CD4-positive, alpha-beta memory T cell (primary cell): ENCODE data around the gene PGM3. TPM values are rescaled to one million over a fixed set of nuclear protein-coding genes. Genes with fewer than 3 reads are reported as not detected.

ENCODE experiments used
- CTCF ChIA-PET: fragments of 350-600 bp; sonication (Branson Sonifier 250); formaldehyde crosslinking; loops from one replicate; lab custom pipeline; 2021; ENCODE audit warnings: inconsistent platforms; ENCODE audit not compliant: partially characterized antibody; lab: Charles Lee
- POLR2A ChIA-PET: fragments of 350-600 bp; sonication (Branson Sonifier 250); formaldehyde crosslinking; loops from one replicate; lab custom pipeline; 2021; ENCODE audit not compliant: partially characterized antibody; lab: Charles Lee
- DNase-seq, 5 donors: peaks; one replicate each; pipeline versions ENCODE4 v3.0.0 to v3.0.0-alpha.2; 2020 to 2022; ENCODE audit warnings: mixed read lengths in 1 of 5
- H3K27ac ChIP-seq: one replicate; pipeline ENCODE4 v1.7.0; 2013; ENCODE audit warnings: low read depth, low read length
- H3K27me3 ChIP-seq: 2 replicates; pipeline ENCODE4 v1.7.0; 2013; ENCODE audit warnings: mild to moderate bottlenecking, low read length, moderate library complexity; ENCODE audit not compliant: insufficient read depth
- H3K36me3 ChIP-seq: 2 replicates; pipeline ENCODE4 v1.7.0; 2013; ENCODE audit warnings: mild to moderate bottlenecking, low read length, moderate library complexity; ENCODE audit not compliant: insufficient read depth
- H3K4me1 ChIP-seq: 2 replicates; pipeline ENCODE4 v1.7.0; 2013; ENCODE audit warnings: mild to moderate bottlenecking, low read length, moderate library complexity; ENCODE audit not compliant: insufficient read depth
- H3K4me3 ChIP-seq, 2 donors: one replicate each; pipeline ENCODE4 v1.7.0; 2013; ENCODE audit warnings: low read length in 2 of 2, mild to moderate bottlenecking in 1 of 2
- H3K9me3 ChIP-seq, 2 donors: one replicate each; pipeline ENCODE4 v1.7.0; 2013; ENCODE audit warnings: low read length in 2 of 2, control low read depth in 1 of 2; ENCODE audit not compliant: control insufficient read depth in 1 of 2
- H3K27ac Mint-ChIP-seq, 7 donors: one replicate each; pipeline ENCODE4 v1.8.0; 2020 to 2021; ENCODE audit warnings: mixed read lengths in 7 of 7, mild to moderate bottlenecking in 6 of 7, inconsistent platforms in 3 of 7, moderate library complexity in 3 of 7
- H3K27me3 Mint-ChIP-seq, 2 donors: one replicate each; pipeline ENCODE4 v1.8.0; 2020 to 2021; ENCODE audit warnings: mixed read lengths in 2 of 2
- H3K36me3 Mint-ChIP-seq, 2 donors: one replicate each; pipeline ENCODE4 v1.8.0; 2020 to 2021; ENCODE audit warnings: mixed read lengths in 2 of 2, inconsistent platforms in 1 of 2, mild to moderate bottlenecking in 1 of 2
- H3K4me1 Mint-ChIP-seq, 4 donors: one replicate each; pipeline ENCODE4 v1.8.0; 2020 to 2021; ENCODE audit warnings: mixed read lengths in 4 of 4, mild to moderate bottlenecking in 1 of 4
- H3K4me3 Mint-ChIP-seq, 8 donors: one replicate each; pipeline ENCODE4 v1.8.0; 2020 to 2021; ENCODE audit warnings: mixed read lengths in 8 of 8, mild to moderate bottlenecking in 7 of 8, moderate library complexity in 6 of 8, inconsistent platforms in 3 of 8
- H3K9me3 Mint-ChIP-seq, 8 donors: one replicate each; pipeline ENCODE4 v1.8.0; 2020 to 2021; ENCODE audit warnings: mixed read lengths in 8 of 8, mild to moderate bottlenecking in 5 of 8, inconsistent platforms in 3 of 8, moderate library complexity in 1 of 8
- intact Hi-C: fragments of 100-400 bp; cut with micrococcal nuclease; formaldehyde crosslinking; loops from one replicate; pipeline ENCODE4 v1.15.1; 2023
- polyA plus RNA-seq, 2 donors: library from polyadenylated mRNA; unstranded; fragments of 300-500 nt; fragmentation: Illumina TruSeq; gene quantifications; one replicate each; pipeline ENCODE4 v1.2.3, GENCODE V29; 2021
- total RNA-seq, 2 experiments: library from RNA; stranded (reverse); gene quantifications; one replicate each; pipeline ENCODE4 v1.2.3, GENCODE V29; 2021

Gene PGM3
- total and polyA plus RNA-seq, 4 experiments from 2014 or later = 2.3 to 39.9 (median 22.1) TPM

- H3K4me3 Mint-ChIP-seq = no peak overlapping the region
- no peaks in the 10 kb centered on the region for H3K36me3 Mint-ChIP-seq
- H3K27ac Mint-ChIP-seq = no peak overlapping the region
- H3K27me3 ChIP-seq = no peaks in the 10 kb centered on the region
- no peaks in the 10 kb centered on the region for H3K9me3 ChIP-seq
- H3K9me3 Mint-ChIP-seq = no peaks in the 10 kb centered on the region
- H3K27me3 Mint-ChIP-seq = peaks cover 0 to 3% of the 10 kb centered on the region in 2 donors
- POLR2A ChIA-PET = no interaction called here
- H3K4me1 ChIP-seq = no peaks in the 10 kb centered on the region
- H3K27ac ChIP-seq = no peak overlapping the region
- no peaks in the 10 kb centered on the region for H3K36me3 ChIP-seq
- no peak overlapping the region for H3K4me3 ChIP-seq
- no peak for DNase-seq
- H3K4me1 Mint-ChIP-seq = no peaks in the 10 kb centered on the region
- intact Hi-C loops = loop anchor here (5.0 kb wide), 2 partner anchors 76 to 961 kb away; no protein-coding TSS in a partner anchor
- CTCF ChIA-PET = interaction anchor here (1.2 to 7.1 kb wide), 2 partner anchors 152 to 164 kb away, joined by 4 to 186 read pairs; partner anchors contain the start of genes DOP1A and UBE3D
Observed at GRCh38 chr6:83218646-83219045, 25.6 kb upstream of the PGM3 start.

DNA sequence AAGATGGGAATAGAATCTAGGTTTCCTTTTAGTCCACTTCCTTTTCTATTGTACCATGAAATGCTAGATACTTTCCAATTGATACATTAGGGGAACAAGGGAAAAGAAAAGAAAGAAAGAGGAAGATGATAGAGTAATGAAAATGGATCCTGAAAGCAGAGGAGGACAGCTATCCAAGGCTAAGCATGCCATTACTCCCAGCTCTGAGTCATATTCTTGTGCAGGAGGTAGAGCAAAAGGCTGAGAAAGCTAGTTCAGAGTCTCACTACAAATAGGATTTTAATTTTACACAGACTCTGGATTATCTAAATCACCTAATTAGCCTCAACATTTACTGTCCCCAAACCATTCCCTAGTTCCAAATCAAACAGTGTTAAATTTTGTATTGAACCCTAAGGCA is 23.7 kb upstream of the PGM3 start:
- ChIA-PET CTCF (interaction anchor here (0.9 to 7.1 kb wide), 8 partner anchors 10 to 297 kb away, joined by 3 to 186 read pairs (median 4); partner anchors contain the start of genes DOP1A, PRSS35 and UBE3D), POLR2A (interaction anchor here (2.9 kb wide), 1 partner anchor 150 kb away, joined by 18 read pairs; the partner anchor contains the start of genes DOP1A and UBE3D)
- H3K4me1 Mint-ChIP-seq = no peaks in the 10 kb centered on the region
- no peak overlapping the region for H3K4me3 Mint-ChIP-seq
- peaks cover 3 to 5% of the 10 kb centered on the region in 2 donors for H3K27me3 Mint-ChIP-seq
- H3K4me3 ChIP-seq = no peak overlapping the region
- no peaks in the 10 kb centered on the region for H3K36me3 ChIP-seq
- no peak for DNase-seq
- H3K27ac ChIP-seq = no peak overlapping the region
- peak overlapping the region in 1 of 7 donors; percentile 47 for H3K27ac Mint-ChIP-seq
- H3K9me3 Mint-ChIP-seq = no peaks in the 10 kb centered on the region
- intact Hi-C loops = loop anchor here (5.0 kb wide), 2 partner anchors 75 to 960 kb away; no protein-coding TSS in a partner anchor
- H3K9me3 ChIP-seq = no peaks in the 10 kb centered on the region
- no peaks in the 10 kb centered on the region for H3K27me3 ChIP-seq
- H3K36me3 Mint-ChIP-seq = no peaks in the 10 kb centered on the region
- H3K4me1 ChIP-seq = no peaks in the 10 kb centered on the region

- Histone ChIP-seq H3K36me3 (no peaks in the 10 kb centered on the region), H3K27me3 (no peaks in the 10 kb centered on the region), H3K4me1 (no peaks in the 10 kb centered on the region), H3K4me3 (no peak overlapping the region), H3K27ac (no peak overlapping the region), H3K9me3 (no peaks in the 10 kb centered on the region)
- H3K9me3 Mint-ChIP-seq = no peaks in the 10 kb centered on the region
- CTCF ChIA-PET = interaction anchor here (0.7 to 7.1 kb wide), 28 partner anchors 10 to 945 kb away, joined by 3 to 186 read pairs (median 4); partner anchors contain the start of genes DOP1A, PGM3, PRSS35 and RWDD2A
- POLR2A ChIA-PET = interaction anchor here (2.9 kb wide), 1 partner anchor 148 kb away, joined by 18 read pairs; the partner anchor contains the start of genes DOP1A and UBE3D
- no peaks in the 10 kb centered on the region for H3K4me1 Mint-ChIP-seq
- peak; percentile 49 to 51 (median 50) for DNase-seq
- no peaks in the 10 kb centered on the region for H3K36me3 Mint-ChIP-seq
- intact Hi-C loops = loop anchor here (1.0 to 5.0 kb wide), 5 partner anchors 22 to 958 kb away; partner anchors contain the start of genes DOP1A, PGM3 and RWDD2A
- H3K4me3 Mint-ChIP-seq = no peak overlapping the region
- H3K27ac Mint-ChIP-seq = no peak overlapping the region
- peaks cover 3 to 9% of the 10 kb centered on the region in 2 donors for H3K27me3 Mint-ChIP-seq
Observed at GRCh38 chr6:83215131-83216047, 22.3 kb upstream of the PGM3 start.

DNA sequence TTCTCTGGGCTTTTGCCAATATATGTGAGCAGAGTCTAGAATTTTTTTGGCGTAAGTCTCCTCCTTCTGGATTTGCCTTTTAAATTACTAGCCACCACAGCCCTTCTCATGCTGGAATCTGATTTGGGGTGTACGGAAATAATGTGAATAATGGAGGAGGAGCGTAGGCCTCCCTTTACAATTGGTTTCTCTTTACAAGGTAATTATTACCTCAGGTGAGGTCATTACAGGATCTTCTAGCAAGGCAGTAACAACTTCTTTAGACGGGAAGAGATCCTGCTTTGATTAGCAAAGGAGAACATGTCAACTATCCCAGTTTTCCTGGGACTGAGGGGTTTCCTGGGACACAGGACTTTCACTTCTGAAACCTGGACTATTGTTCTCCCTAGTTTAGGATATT is 9.0 kb upstream of the PGM3 start:
- H3K4me1 Mint-ChIP-seq = peaks cover 0 to 5% (median 0%) of the 10 kb centered on the region in 4 donors
- peaks cover 0 to 4% of the 10 kb centered on the region in 2 donors for H3K36me3 Mint-ChIP-seq
- Histone ChIP-seq H3K4me1 (no peaks in the 10 kb centered on the region), H3K4me3 (no peak overlapping the region), H3K36me3 (no peaks in the 10 kb centered on the region), H3K27me3 (no peaks in the 10 kb centered on the region), H3K27ac (no peak overlapping the region), H3K9me3 (no peaks in the 10 kb centered on the region)
- H3K27me3 Mint-ChIP-seq = peaks cover 9 to 10% of the 10 kb centered on the region in 2 donors
- ChIA-PET CTCF (interaction anchor here (3.1 to 5.9 kb wide), 2 partner anchors 14 to 136 kb away, joined by 17 to 29 read pairs; partner anchors contain the start of genes DOP1A and UBE3D), POLR2A (no interaction called here)
- H3K9me3 Mint-ChIP-seq = peaks cover 0 to 2% (median 0%) of the 10 kb centered on the region in 8 donors
- no peak for DNase-seq
- no peak overlapping the region for H3K27ac Mint-ChIP-seq
- intact Hi-C loops = no loop called here
- no peak overlapping the region for H3K4me3 Mint-ChIP-seq

DNA sequence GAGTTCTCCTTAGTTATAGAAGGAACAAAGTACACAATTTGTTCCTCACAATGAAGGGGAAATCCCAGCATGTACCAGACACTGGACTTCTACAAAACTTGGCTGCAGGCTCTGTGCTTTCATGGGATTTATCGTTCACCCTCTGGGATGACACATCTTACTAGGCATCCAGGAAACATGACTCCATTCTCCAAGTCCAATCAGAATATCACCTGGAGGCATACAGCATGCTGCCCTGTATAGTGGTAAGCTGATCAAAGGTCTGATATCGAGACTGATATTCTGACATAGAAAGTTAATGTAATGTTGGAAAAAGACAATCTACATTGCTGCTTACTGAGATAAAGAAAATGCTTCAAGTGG is 6.8 kb upstream of the PGM3 start:
- Mint-ChIP-seq H3K4me1 (peaks cover 2 to 15% (median 7%) of the 10 kb centered on the region in 4 donors), H3K4me3 (no peak overlapping the region), H3K36me3 (peaks cover 0 to 2% of the 10 kb centered on the region in 2 donors), H3K27ac (no peak overlapping the region), H3K9me3 (no peaks in the 10 kb centered on the region), H3K27me3 (no peaks in the 10 kb centered on the region)
- no peaks in the 10 kb centered on the region for H3K9me3 ChIP-seq
- H3K4me3 ChIP-seq = no peak overlapping the region
- DNase-seq = no peak
- no peaks in the 10 kb centered on the region for H3K27me3 ChIP-seq
- CTCF ChIA-PET = interaction anchor here (3.1 kb wide), 1 partner anchor 134 kb away, joined by 17 read pairs; the partner anchor contains the start of genes DOP1A and UBE3D
- H3K27ac ChIP-seq = no peak overlapping the region
- no peaks in the 10 kb centered on the region for H3K4me1 ChIP-seq
- POLR2A ChIA-PET = no interaction called here
- intact Hi-C loops = no loop called here
- no peaks in the 10 kb centered on the region for H3K36me3 ChIP-seq

GRCh38 chr6:83199173-83199862 is 6.3 kb upstream of the PGM3 start:
- H3K27ac Mint-ChIP-seq = no peak overlapping the region
- no peak overlapping the region for H3K4me3 ChIP-seq
- no peak overlapping the region for H3K4me3 Mint-ChIP-seq
- CTCF ChIA-PET = interaction anchor here (3.1 kb wide), 1 partner anchor 133 kb away, joined by 17 read pairs; the partner anchor contains the start of genes DOP1A and UBE3D
- intact Hi-C loops = no loop called here
- H3K4me1 ChIP-seq = peaks cover 2% of the 10 kb centered on the region
- H3K4me1 Mint-ChIP-seq = peaks cover 6 to 21% (median 12%) of the 10 kb centered on the region in 4 donors
- no peaks in the 10 kb centered on the region for H3K27me3 ChIP-seq
- DNase-seq = no peak
- H3K36me3 ChIP-seq = no peaks in the 10 kb centered on the region
- H3K36me3 Mint-ChIP-seq = peaks cover 0 to 4% of the 10 kb centered on the region in 2 donors
- POLR2A ChIA-PET = no interaction called here
- no peaks in the 10 kb centered on the region for H3K9me3 ChIP-seq
- H3K27ac ChIP-seq = no peak overlapping the region
- no peaks in the 10 kb centered on the region for H3K27me3 Mint-ChIP-seq
- H3K9me3 Mint-ChIP-seq = no peaks in the 10 kb centered on the region
